GM10847 (cell line): ENCODE results near the gene MOB3A.

Source experiments
- POLR2A ChIP-seq: IDR thresholded peaks from 2 replicates; pipeline ENCODE4 v1.6.1; 2011; ENCODE audit not compliant: insufficient read length; ENCODE audit errors: extremely low read depth

Gene MOB3A

DNA sequence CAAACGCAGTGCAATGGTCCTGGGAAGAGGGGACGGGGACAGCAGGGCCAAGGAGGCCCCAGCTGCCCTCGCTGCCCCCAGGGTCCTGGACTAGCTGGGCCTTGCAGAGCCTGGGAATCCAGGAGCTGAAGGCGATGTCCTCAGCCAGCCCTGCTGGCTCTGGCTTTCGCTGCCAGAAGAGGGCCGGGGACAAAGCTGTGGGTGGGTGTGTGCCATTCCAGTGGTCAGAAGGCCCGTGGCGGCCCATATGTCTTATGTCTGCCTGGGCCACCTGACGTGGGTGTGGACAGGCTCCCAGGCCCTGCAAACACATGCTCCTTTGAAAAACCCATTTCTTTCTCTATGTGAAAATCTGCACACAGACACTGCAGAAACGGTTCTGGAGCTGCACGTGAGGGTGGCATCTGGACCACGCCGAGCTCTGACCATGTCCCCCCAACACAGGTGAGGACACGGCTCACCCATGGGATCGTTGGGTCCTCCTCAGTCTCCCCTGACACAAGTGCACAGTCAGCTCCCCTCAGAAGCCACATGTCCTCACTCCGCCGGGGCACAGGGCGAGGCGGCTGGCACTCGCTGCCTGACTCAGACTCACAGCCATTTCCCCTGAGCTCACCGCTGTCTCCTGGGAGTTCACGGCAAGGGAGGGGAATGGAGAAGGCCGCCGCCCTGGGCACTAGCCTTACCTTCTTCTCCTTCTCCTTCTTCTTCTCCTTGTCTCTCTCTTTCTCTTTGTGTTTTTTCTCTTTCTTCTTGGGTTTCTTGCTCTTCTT, 17.5 kb upstream of the MOB3A start:
- TF ChIP-seq POLR2A: no peak

DNA sequence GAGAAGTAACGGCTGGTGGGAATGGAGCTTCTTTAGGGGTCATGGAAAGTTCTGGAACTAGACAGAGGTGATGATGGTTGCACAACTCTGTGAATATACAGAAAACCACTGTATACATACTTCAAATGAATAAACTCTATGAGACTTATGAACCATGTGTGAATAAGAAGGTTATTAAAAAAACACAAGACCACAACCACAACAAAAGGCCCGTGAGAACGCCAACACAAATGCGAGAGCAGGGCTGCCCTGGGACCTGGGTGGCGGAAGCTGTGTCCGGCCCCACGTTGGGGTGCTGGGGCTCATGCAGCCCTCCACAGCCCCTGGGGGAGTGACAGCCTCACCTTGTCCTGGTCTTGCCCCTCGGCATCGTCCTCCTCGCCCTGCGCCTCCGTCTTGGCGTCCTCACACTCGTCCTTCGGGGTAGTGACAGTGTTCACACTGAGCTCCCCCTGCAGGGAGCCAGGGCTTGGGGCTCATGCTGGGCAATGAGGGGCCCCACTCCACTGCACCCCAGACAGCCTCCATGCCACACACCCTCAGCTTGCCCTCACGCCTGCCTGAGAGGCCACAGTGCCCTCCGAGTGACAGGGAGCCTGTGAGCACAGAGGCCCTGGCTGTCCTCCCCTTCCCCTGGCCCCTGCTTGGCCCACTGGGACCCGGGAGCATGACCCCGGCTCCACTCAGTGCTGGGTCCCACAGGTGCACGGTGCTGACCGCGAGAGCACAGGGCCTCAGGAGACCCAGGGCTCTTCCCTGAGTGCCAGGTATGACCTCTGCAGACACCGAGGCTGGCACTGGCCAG, 16.6 kb upstream of the MOB3A start:
- TF ChIP-seq POLR2A: no peak

DNA sequence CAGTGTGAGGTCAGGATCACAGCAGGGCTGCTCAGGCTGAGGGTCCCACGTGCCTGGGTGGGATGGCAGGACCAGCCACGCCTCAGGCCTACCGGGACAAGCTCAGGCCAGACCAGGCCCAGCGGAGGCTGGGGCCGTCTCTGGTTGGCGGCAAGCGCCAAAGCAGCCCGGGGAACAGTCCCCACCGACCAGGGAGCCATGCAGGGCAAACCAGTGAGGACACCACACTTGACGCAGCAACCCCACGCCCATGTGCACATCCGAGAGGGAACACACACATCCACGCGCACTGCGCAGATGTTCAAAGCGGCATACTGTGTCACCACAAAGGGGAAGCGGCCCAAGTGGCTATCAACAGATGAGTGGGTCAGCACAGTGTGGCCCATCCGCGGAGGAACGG, 15.8 kb upstream of the MOB3A start:
- no peak for TF ChIP-seq POLR2A

DNA sequence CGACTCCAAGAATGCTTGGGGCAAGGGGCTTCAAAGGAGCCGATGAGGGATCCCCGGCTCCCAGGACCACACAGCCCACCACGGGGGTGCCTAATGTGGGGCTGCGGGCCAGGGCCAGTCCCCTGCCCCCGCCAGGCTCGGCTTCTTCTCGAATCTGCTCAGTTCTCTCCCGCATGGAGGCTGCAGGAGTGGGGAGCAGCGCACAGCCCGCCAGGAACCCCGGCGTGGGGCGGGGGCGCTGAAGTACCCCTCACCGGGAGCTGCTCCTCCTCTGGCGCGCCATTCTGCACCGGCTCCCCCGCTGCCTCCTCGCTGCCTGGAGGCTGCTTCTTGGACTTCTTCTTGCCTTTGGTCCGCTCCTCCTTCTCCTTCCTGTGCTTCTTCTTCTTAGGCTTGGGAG, 15.3 kb upstream of the MOB3A start:
- TF ChIP-seq POLR2A: no peak

DNA sequence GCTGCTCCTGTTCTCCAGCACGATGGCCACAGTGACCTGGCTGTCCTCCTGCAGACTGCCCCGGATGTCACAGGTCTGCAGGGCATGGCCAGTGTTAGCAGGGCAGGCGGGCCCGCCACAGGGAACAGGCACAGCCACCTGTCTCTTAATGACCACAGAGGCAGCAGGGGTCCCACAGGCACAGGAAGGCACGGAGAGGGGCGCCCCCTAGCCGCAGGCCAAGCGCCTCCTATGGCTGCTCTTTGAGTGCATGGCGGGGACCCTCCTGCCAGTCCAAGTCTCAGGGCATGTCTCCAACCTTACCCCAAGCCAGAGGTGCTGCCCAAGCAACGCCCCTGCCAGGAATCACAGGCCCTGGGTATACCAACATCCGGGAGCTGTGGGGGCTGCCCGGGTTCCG, 14.7 kb upstream of the MOB3A start:
- no peak for TF ChIP-seq POLR2A

DNA sequence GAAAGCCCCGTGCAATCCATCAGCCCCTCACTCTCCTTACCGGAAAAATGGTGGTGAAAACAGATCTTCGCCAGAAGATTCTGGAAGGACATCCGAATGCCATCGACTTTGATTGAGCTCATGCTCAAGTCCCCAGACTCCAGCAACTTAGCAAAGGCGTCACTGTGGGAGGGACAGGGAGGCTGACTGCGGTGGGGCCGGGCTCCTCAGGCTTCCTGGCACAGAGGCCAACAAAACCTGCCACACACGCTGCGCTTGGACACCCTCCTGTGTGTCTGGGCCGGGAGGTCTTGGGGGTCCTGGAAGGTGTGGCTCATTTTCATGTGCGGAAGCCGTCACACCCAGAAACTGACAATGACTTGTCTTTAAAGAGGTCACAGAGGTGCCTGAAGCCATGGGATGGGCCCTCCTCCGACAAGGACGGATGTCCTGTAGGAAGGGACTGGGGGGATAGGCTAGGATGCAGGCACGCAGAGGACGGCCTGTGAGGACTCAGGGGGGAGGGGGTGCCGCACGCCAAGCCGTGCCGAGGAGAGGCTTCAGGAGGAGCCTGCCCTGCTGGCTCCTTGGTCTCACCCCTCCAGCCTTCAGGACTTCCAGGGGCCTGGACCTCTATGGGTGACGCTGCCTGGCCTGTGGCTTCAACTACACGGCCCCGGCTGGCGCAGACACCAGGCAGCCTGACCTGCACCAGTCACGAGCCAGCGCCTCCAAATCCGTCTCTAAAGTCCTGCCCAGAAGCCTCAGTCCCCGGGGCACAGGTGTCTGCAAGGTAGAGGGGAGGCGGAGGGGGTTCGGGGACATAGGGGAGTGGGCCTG, 13.1 kb upstream of the MOB3A start:
- no peak for TF ChIP-seq POLR2A

DNA sequence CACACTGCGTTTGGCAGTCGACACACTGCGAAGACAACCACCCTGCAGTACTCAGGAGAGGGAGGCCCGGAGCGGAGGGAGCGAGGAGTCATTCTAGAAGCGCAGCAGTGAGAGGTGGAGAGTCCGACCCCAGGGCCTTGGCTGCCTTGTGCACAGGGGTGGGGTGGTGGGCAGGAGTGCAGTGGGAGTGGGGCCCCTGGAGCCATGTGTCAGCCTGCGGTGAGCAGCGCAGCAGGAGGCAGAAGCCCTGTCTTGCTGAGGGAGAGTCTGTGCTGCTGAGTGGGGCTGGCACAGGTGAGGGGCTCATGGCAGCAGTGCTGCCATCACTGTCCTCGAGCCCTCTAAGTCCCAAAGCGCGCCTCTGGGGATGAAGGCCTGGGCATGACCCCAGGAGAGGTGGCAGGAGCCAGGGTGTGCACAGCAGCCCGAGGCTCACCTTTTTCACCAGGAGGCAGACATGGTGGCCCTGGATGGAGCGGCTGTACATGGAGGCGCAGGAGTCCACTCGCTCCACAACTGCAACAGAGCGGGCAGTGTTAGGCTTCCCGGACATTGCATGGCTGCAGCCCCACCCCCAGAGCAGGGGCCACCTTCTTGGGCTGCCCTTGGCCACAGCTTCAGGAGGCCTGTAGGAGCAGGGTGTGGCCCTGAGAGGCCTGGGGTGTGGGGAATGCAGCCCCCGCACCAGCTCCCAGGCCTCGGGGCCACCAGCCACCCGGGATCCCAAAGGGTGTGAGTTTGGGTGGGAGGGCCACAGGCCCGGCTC, 12.3 kb upstream of the MOB3A start:
- no peak for TF ChIP-seq POLR2A

DNA sequence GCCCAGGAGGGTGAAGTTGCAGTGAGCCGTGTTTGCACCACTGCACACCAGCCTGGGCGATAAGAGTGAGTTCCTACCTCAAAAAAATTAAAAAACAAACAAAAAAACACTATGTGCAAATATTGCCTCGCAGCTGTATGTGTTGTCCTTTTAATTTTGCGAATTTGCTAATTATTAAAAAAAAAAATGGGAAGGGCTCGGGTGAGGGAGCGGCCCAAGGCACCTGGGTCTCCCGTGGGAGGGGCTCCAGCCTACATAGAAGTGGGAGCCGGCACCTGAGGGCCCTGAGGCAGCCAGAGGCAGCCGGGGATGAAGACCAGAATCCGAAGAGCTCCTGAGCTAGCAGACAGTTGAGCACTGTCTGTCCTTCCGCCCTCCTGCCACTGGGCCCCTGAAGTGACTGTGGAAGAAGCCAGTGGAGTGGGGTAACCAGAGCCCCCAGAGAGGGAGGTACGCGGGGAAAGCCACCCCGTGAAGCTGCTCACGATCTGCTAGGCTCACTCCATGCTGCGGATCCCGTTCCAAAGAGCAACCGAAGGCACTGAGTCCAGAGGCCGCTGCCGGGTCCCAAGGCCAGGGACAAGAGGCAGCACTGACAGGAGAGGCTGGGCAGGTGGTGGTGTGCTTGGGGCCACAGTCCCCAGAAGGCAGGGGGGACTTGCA, 7.0 kb upstream of the MOB3A start:
- TF ChIP-seq POLR2A: no peak

GRCh38 chr19:2101417-2102335, 5.5 kb upstream of the MOB3A start:
- TF ChIP-seq POLR2A: no peak

- TF ChIP-seq POLR2A: no peak
These were observed 4.6 kb upstream of the MOB3A start for GRCh38 chr19:2100719-2101061.

DNA sequence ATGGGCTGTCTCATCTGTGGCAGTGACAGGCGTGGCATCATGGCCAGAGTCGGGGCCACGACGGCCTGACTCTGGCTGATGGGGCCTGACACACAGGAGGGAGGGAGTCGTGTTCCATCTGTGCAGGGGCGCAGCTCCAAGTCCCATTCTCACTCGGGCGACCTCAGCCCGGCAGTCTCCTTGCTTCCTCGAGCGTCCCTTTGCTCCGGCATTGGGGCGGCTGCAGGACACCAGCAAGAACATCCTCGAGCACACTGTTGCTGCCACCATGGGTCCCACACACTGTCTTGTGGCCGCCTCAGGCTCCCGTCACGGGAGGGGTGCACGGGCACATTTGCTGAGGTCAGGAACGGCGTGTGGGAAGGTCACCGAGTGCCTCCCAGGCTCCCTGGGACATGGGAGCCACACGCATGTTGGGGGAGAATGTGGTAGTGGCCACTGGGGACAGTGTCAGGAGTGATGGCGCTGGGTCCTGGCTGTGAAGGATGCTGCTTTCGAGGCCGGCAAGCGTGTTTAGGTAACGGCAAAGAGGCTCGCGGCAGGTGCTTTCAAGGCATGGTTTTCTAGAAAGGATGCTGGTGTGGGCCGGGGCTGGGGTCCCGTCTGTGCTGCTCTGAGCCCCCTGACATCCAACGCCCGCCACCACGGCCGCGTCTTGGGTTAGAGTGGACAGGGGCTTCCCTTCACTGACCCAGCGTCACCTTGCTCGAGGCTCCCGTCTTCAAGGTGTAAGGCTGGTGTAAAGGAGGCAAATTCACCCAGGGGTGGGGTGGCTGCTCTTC, 4.0 kb upstream of the MOB3A start:
- no peak for TF ChIP-seq POLR2A

DNA sequence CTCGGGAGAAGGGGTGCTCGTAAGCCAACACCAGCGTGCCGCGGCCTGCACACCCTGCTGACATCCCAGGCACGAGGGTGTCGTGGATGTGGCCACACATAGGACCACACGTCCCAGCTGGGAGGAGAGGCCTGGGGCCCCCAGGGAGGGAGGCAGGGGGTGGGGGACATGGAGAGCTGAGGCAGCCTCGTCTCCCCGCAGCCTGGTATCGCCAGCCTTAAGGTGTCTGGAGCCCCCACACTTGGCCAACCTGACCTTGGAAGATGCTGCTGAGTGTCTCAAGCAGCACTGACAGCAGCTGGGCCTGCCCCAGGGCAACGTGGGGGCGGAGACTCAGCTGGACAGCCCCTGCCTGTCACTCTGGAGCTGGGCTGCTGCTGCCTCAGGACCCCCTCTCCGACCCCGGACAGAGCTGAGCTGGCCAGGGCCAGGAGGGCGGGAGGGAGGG, 3.0 kb upstream of the MOB3A start:
- TF ChIP-seq POLR2A: no peak

- TF ChIP-seq POLR2A: no peak
These were observed 1.8 kb upstream of the MOB3A start for GRCh38 chr19:2097886-2098327.
